IPS-NIHi11 (cell line): ENCODE data around the gene JDP2.

Experiments used
- DNase-seq: peaks from one replicate; pipeline ENCODE4 v3.0.0; 2012; ENCODE audit warnings: mixed read lengths, low spot score

Gene JDP2

DNA sequence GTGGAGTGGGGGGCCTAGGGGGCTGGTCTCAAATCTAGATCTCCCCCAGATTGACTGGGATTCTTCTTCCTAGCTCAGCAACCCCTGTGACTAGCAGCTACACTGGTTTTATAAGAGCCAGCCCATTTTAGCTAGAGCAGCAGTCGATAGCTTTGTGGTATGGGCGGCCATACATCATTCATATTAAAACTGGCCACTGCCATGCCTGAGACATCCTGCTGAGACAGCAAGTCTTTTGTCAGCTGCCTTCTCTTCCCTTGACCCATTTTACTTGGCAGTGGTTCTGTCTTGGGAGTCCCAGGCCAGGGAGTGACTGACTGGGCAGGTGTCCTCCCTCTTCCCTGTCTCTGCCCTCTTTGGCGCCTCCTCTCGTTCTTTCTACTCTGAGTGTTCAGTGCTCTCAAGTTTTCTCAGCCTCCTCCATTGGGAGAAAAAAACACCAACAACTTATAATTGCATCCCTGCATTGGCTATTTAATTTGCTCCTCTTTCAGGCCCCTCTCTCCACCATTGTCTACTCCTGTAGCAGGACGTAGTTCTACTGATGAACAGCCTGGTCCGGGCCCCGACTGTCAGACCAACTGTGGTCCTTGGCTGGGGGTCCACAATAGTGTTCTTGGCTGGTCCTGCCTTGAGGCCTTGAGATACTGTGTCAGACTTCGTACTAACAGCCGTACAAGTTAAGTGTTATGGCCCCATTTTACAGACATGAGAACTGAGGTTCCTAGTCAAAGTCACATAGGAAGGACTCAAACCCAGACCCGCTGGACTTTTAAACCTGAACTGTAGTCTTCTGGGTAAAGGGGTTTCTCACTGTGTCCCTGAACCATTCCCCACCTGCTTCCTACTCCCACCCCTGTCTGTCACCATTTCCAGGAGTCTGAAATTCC lies 18.3 kb upstream of the JDP2 start:
- DNase-seq, result no peak

GRCh38 chr14:75411214-75411540 lies 16.6 kb upstream of the JDP2 start:
- no peak for DNase-seq

GRCh38 chr14:75413013-75413412 lies 14.8 kb upstream of the JDP2 start:
- DNase-seq, result no peak

DNA sequence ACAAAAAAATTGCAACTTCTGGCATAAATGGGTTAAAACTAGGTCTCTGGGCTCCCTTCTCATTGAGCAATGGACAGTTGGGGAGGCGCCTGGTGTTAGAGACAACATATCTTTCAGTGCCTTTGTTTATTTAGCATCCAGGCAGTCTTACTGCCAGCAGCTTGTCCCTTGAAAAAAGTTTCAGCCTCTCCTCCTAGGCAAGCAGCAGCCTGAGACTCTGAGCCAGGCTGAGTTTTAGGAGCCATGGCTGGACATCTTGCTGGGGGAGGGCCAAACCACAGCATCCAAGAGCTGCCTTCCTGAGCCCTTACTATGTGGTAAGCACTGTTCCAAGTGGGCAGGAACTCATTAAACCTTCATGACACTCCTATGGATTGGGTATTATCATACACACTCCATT lies 10.1 kb upstream of the JDP2 start:
- DNase-seq, result no peak

DNA sequence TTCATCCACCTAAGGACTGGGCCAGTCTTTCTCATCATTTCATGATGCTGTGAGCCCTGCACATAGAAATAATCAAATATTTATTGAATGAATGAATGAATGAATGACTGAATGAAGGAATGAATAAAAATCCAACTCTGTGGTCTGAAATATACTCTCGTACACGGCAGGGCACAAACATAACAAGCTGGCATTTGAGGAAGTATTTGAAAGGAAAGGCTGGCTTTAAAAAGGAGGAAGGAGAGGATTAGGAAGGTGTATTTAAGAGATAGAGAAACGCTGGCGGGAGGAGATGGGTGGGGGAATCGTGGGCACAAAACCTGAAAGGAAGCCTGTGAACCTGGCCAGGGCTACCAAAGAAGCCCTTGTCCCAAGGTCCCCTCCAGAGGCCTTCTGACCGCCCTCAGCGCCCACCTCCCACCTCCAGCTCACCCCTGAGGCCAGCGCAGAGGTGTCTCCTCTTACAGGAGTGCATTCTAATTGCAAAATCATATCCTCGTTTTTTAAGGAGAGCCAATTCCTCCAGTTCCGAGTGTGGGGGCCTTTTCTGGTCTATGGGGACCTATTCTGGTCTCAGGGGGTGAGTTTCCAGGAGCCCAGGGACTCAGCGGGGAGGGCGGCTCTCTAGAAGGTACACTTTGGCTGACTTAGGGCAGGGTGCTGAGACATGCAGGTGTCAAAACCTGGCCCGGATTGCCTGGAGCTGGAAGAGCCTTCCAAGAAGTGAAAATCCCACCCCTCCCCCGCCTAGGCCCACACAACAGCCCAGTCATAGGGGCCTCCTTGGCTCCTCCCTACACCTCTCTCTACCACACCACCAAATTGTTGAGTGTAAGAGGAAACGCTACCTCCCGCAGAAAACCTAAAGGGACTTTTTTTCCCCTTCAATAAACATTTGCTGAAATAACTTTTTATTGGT lies 8.7 kb upstream of the JDP2 start:
- peak; percentile 86 for DNase-seq

DNA sequence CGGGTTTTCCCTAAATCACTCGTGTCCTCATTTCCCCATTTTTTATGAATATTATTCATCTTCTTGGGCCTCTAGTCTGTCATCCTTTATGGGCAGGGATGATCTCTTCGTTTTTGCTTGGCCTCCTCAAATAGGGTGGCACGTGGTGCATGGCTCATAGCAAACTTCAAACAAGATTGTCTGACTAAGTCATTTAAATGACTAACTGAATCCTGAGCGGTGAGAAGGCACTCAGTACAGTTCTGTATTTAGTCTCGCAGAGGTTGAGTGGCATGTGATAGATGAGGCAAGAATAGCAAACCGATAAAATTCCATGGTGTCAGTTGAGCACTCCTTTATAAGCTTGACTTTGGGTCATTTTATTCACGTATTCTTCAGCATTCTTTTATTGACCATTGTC lies 5.7 kb upstream of the JDP2 start:
- DNase-seq, result no peak

DNA sequence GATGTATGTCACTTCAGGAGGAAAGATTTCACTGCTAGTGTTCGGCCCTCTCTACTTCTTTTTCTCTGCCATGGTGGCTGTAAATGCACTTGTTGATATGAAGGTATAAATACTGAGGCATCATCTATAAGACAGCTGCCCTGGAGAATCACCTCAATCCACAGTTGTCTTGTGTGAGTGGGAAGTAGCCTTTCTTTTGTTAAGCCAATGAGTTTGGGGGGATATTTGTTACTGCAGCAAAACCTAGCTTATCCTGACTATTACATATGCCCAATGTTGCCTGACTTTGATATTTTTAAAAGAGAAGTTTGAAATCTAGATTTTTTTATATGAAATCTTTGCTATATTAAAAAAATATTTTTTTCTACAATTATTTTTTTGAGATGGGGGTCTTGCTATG lies 3.3 kb upstream of the JDP2 start:
- no peak for DNase-seq

- DNase-seq, result no peak
These were observed 2.4 kb upstream of the JDP2 start for GRCh38 chr14:75425446-75425845.

GRCh38 chr14:75426332-75427125 lies 1.3 kb upstream of the JDP2 start:
- DNase-seq, result no peak

GRCh38 chr14:75427126-75427481 lies 718 bp upstream of the JDP2 start:
- DNase-seq, result no peak

GRCh38 chr14:75428230-75429104 lies 645 bp downstream of the JDP2 start:
- peak; percentile 66 for DNase-seq

GRCh38 chr14:75429562-75429961 lies 1.7 kb downstream of the JDP2 start:
- no peak for DNase-seq

DNA sequence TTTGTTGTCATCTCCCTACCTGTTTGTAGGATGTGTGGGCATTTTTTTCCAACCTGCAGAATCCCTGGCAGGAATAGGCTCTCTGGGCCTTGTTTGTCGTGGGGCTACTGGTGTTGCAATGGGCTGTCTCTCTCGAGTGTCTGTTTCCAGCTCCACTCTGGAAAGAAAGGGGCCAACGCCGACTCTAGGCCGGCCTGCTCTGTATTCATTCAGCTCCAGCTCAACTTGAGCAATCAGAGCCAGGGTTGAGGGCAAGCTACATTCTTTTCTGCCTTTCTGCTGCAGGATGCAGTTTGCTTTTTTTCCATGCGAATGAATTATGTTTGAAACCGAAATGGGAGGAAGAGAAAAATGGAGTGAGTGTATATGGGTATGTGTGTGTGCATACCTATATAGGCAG lies 2.3 kb downstream of the JDP2 start:
- no peak for DNase-seq

- DNase-seq, result no peak
These were observed 2.7 kb downstream of the JDP2 start for GRCh38 chr14:75430526-75430925.

GRCh38 chr14:75430976-75431375 lies 3.2 kb downstream of the JDP2 start:
- DNase-seq, result no peak

GRCh38 chr14:75431827-75432226 lies 4.0 kb downstream of the JDP2 start:
- DNase-seq, result no peak

GRCh38 chr14:75432411-75432810 lies 4.6 kb downstream of the JDP2 start:
- DNase-seq, result no peak

DNA sequence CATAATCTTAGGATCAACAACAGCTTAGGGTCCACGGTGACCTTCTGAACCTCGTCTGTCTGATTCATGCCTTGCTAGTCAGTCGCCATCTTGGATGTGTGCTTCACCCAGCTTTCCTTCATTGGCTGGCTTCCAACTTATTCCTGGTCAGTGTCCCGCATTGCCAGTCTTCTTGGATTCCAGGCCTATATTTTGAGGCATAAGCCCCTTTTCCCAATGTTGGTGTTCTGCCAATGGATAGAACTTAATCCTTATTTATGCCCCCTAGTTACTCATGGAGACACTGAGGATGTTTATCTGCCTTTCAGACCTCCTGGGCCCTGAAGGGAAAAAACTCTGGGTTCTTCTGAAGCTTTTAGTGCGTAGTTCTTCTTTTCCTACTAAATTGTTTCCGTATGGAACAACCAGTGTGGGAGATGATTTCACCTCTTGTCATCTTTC lies 5.8 kb downstream of the JDP2 start:
- no peak for DNase-seq

GRCh38 chr14:75434138-75434889 lies 6.5 kb downstream of the JDP2 start:
- DNase-seq, result no peak

DNA sequence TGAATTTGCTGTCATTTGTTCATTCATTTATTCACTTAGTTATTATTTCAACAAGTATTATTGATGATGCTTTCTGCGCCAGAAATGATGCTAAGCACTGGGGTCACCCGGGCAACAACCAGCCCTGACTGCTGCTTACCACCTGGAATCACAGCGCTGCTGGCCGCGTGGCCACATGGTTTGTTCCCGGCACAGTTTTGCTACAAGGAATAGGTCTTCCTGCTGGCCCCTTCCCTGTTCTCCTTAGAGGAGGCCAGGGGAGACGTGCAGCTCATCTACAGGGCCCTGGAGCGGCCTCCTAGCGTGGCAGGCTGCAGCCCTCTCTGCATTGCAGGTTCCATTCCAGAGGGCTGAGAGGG lies 7.0 kb downstream of the JDP2 start:
- no peak for DNase-seq

DNA sequence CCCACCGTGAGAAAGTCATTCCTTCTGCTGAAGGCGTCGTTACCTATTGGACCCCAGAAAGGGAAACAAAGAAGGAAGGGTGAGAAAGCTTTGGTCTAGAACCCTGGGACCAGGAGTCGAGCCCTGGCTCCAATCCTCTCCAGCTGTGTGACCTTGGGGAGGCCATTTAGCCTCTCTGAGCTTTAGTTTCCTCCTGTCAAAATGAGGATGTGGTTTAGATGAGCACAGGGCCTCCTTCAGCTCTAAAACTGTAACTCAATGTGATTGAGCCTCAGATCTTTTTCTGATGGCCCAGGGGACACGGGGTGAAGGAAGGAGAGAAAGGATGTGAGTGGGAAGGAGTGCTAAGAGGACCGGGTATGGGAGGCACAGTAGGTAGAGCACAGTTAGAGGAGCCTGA lies 7.7 kb downstream of the JDP2 start:
- DNase-seq, result no peak
